ENCODE data around the gene CTDSPL.

DNA sequence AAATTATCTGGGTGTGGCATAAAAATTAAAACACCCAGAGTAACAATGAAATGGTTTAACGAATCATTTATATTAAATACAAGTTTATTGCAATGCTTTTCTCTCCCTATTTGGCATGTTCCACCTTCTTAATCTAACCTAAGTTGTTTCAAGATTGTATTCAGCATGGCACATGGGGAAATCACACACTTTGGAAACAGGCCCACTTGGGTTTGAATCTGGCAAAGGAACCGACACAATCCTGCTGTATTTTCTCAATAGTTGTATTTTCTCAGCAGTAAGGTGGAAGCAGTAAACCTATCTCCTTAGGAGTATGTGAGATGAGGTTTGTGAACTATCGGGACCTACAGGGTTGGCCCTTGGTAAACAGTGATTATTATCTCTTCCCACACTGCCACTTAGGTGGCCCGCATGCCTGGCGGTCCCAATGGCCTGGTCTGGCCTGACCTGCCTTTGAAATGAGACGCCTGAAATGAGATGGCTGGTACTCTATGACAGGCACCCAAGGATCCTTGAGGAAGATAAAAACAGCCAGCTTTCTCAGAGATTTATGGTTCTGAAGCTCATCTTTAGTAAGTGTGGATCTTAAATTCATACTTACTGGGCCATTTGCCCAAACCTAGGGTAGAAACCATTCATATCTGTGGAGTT is 83.6 kb downstream of the CTDSPL start:
- TF ChIP-seq POLR2A (IDR thresholded peaks at IDR 0.05) (no peak), CTCF (IDR thresholded peaks at IDR 0.05) (no peak)
